PC-9 (cell line): Measurements from ENCODE around the gene UGT2B11. TPM values are rescaled to one million over a fixed set of nuclear protein-coding genes. Genes with fewer than 3 reads are reported as not detected.
"Not testable (repeated sequence)": the region's sequence is repeated elsewhere in the genome, so short reads cannot be mapped to it uniquely, and the experiment has no call there.

Experiments used
- BruUV-seq: library from RNA; stranded (reverse); fragments of 400-500 nt; replicated peaks from 2 replicates; lab custom pipeline; 2021; lab: Mats Ljungman, UMichigan
- CTCF ChIA-PET: fragments of 300-600 bp; sonication (Branson Sonifier 250); formaldehyde crosslinking; loops from one replicate; lab custom pipeline; 2022; ENCODE audit warnings: antibody characterized with exemption; lab: Charles Lee
- POLR2A ChIA-PET: fragments of 300-600 bp; sonication (Branson Sonifier 250); formaldehyde crosslinking; loops from one replicate; lab custom pipeline; 2022; ENCODE audit warnings: antibody characterized with exemption; ENCODE audit not compliant: unreplicated experiment; lab: Charles Lee
- DNase-seq, 2 experiments: peaks; one replicate each; pipeline versions ENCODE4 v3.0.0 to v3.0.0-alpha.2; 2015 to 2022; ENCODE audit warnings: mixed read lengths in 1 of 2
- H2AFZ ChIP-seq: fragments of 200-600 bp; sonication (generic); 2 replicates; pipeline ENCODE4 v1.8.1; 2017; ENCODE audit warnings: antibody characterized with exemption
- H3F3A ChIP-seq: fragments of 200-600 bp; sonication (generic); 2 replicates; pipeline ENCODE4 v1.8.1; 2017; ENCODE audit warnings: antibody characterized with exemption, mild to moderate bottlenecking, low read depth; ENCODE audit not compliant: insufficient read depth
- H3K27ac ChIP-seq: fragments of 200-600 bp; sonication (generic); 2 replicates; pipeline ENCODE4 v1.6.1; 2016; ENCODE audit warnings: mixed run types
- H3K27me3 ChIP-seq: fragments of 200-600 bp; sonication (generic); 2 replicates; pipeline ENCODE4 v1.6.1; 2016; ENCODE audit warnings: low read depth, mixed run types; ENCODE audit not compliant: insufficient read depth
- H3K36me3 ChIP-seq: fragments of 200-600 bp; sonication (generic); 2 replicates; pipeline ENCODE4 v1.6.1; 2016; ENCODE audit warnings: low read depth, mixed run types
- H3K4me1 ChIP-seq: fragments of 200-600 bp; sonication (generic); replicated peaks from 2 replicates; pipeline ENCODE4 v1.6.1; 2016; ENCODE audit warnings: mixed run types; ENCODE audit not compliant: insufficient read depth
- H3K4me2 ChIP-seq: fragments of 200-600 bp; sonication (generic); 2 replicates; pipeline ENCODE4 v1.6.1; 2017; ENCODE audit warnings: mixed run types
- H3K4me3 ChIP-seq: fragments of 200-600 bp; sonication (generic); 2 replicates; pipeline ENCODE4 v1.6.1; 2016; ENCODE audit warnings: mixed run types
- H3K79me2 ChIP-seq: fragments of 200-600 bp; sonication (generic); 2 replicates; pipeline ENCODE4 v1.6.1; 2017; ENCODE audit warnings: low read depth, mixed run types
- H3K9me2 ChIP-seq: fragments of 200-600 bp; sonication (generic); 2 replicates; pipeline ENCODE4 v1.8.1; 2017; ENCODE audit warnings: mild to moderate bottlenecking; ENCODE audit not compliant: insufficient read depth
- H3K9me3 ChIP-seq: fragments of 200-600 bp; sonication (generic); 2 replicates; pipeline ENCODE4 v1.8.1; 2016; ENCODE audit warnings: low read depth; ENCODE audit not compliant: insufficient read depth
- H4K20me1 ChIP-seq: fragments of 200-600 bp; sonication (generic); 2 replicates; pipeline ENCODE4 v1.8.1; 2017; ENCODE audit not compliant: insufficient read depth
- EZH2 ChIP-seq: fragments of 200-600 bp; sonication (generic); IDR thresholded peaks from 2 replicates; pipeline ENCODE4 v1.8.0; 2017; ENCODE audit warnings: antibody characterized with exemption, low read depth
- intact Hi-C: fragments of 100-400 bp; cut with micrococcal nuclease; formaldehyde crosslinking; loops from one replicate; pipeline ENCODE4 v1.10.0; 2022; ENCODE audit not compliant: unreplicated experiment
- total RNA-seq: library from RNA; stranded (reverse); gene quantifications from 2 replicates; pipeline ENCODE4 v1.2.3, GENCODE V29; 2021
- TF ChIP-seq, protein P1 (sequence below): fragments of 200-600 bp; sonication (generic); conservative IDR thresholded peaks from 2 replicates; pipeline ENCODE4 v1.6.1; 2017; ENCODE audit warnings: mixed run types, antibody characterized with exemption, mild to moderate bottlenecking, moderate library complexity

The UGT2B11 gene
- total RNA-seq, 1 experiment from 2014 or later = not detected

DNA sequence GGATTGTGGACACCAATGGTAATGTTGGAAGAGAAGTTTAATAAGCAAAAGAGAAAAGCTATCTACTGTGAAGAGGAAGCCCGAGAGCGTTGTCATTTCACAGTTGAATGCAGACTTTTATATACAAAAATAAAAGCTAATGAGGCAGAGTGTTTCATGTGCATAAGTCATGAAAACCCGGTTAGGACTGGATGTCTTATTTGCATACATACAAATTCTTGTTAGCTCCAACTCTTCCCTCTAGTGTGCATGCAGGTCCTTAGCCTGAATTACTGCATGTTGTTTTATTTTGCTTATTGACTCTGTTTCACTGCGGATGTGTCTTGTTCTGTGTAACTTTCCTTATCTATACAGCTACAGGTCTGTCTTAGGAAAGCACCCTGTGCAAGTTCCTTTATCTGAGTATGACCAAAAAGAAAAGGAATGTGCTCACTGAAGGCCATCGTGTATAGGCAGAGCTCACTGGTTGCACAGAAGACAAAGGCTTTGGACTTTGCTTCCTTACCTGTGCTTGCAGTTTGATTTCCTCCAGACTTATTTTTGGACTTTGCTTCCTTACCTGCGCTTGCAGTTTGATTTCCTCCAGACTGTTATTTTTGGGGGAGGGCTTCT lies 25.1 kb upstream of the UGT2B11 start:
- Histone ChIP-seq H3K27me3 (no peaks in the 10 kb centered on the region), H3K79me2 (no peaks in the 10 kb centered on the region), H3K27ac (no peak overlapping the region), H3K9me2 (no peaks in the 10 kb centered on the region), H3K4me2 (no peak overlapping the region), H3K4me3 (no peak overlapping the region), H3K9me3 (no peaks in the 10 kb centered on the region), H2AFZ (no peak overlapping the region), H3F3A (no peaks in the 10 kb centered on the region), H3K36me3 (no peaks in the 10 kb centered on the region), H3K4me1 (no peaks in the 10 kb centered on the region), H4K20me1 (no peaks in the 10 kb centered on the region)
- TF ChIP-seq, protein P1, sequence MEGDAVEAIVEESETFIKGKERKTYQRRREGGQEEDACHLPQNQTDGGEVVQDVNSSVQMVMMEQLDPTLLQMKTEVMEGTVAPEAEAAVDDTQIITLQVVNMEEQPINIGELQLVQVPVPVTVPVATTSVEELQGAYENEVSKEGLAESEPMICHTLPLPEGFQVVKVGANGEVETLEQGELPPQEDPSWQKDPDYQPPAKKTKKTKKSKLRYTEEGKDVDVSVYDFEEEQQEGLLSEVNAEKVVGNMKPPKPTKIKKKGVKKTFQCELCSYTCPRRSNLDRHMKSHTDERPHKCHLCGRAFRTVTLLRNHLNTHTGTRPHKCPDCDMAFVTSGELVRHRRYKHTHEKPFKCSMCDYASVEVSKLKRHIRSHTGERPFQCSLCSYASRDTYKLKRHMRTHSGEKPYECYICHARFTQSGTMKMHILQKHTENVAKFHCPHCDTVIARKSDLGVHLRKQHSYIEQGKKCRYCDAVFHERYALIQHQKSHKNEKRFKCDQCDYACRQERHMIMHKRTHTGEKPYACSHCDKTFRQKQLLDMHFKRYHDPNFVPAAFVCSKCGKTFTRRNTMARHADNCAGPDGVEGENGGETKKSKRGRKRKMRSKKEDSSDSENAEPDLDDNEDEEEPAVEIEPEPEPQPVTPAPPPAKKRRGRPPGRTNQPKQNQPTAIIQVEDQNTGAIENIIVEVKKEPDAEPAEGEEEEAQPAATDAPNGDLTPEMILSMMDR = no peak
- no peak for TF ChIP-seq EZH2
- no peak for DNase-seq
- intact Hi-C loops = no loop called here
- no TSS peak for BruUV-seq
- CTCF ChIA-PET = no interaction called here
- POLR2A ChIA-PET = no interaction called here

DNA sequence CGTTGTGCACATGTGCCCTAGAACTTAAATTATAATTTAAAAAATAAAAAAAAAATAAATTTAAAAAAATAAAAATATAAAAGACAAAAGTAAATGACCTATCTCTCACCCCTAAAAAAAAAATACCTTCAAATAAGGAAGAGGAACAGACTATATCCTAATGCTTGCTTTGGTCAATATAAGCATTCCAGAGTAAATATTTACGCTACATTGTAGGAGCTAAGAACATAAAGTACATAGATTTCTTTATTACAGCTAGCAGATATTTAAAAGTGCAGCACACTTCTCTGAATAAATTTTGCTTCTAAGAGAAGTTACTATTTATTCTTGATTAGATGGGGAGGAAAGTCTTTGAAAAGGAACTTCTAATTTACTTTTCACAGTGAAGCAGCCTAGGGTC lies 24.5 kb upstream of the UGT2B11 start:
- Histone ChIP-seq H3K4me1 (no peaks in the 10 kb centered on the region), H4K20me1 (no peaks in the 10 kb centered on the region), H3K27ac (no peak overlapping the region), H3K9me3 (no peaks in the 10 kb centered on the region), H3K36me3 (no peaks in the 10 kb centered on the region), H3K79me2 (no peaks in the 10 kb centered on the region), H3F3A (no peaks in the 10 kb centered on the region), H3K9me2 (no peaks in the 10 kb centered on the region), H3K4me3 (no peak overlapping the region), H3K4me2 (no peak overlapping the region), H3K27me3 (no peaks in the 10 kb centered on the region), H2AFZ (no peak overlapping the region)
- no TSS peak for BruUV-seq
- TF ChIP-seq, protein P1 = no peak
- TF ChIP-seq EZH2 = no peak
- CTCF ChIA-PET = no interaction called here
- intact Hi-C loops = no loop called here
- POLR2A ChIA-PET = no interaction called here
- DNase-seq = no peak

GRCh38 chr4:69224891-69225290 lies 10.3 kb upstream of the UGT2B11 start:
- H3K36me3 ChIP-seq = no peaks in the 10 kb centered on the region
- H3K4me2 ChIP-seq = no peak overlapping the region
- POLR2A ChIA-PET = no interaction called here
- no peaks in the 10 kb centered on the region for H3K9me2 ChIP-seq
- no peaks in the 10 kb centered on the region for H4K20me1 ChIP-seq
- H3F3A ChIP-seq = no peaks in the 10 kb centered on the region
- TF ChIP-seq, protein P1 = no peak
- TF ChIP-seq EZH2 = no peak
- no peaks in the 10 kb centered on the region for H3K4me1 ChIP-seq
- H3K27ac ChIP-seq = no peak overlapping the region
- H3K9me3 ChIP-seq = no peaks in the 10 kb centered on the region
- intact Hi-C loops = no loop called here
- BruUV-seq = no TSS peak
- H3K27me3 ChIP-seq = no peaks in the 10 kb centered on the region
- no peak overlapping the region for H3K4me3 ChIP-seq
- CTCF ChIA-PET = no interaction called here
- H2AFZ ChIP-seq = no peak overlapping the region
- H3K79me2 ChIP-seq = no peaks in the 10 kb centered on the region
- DNase-seq = no peak

DNA sequence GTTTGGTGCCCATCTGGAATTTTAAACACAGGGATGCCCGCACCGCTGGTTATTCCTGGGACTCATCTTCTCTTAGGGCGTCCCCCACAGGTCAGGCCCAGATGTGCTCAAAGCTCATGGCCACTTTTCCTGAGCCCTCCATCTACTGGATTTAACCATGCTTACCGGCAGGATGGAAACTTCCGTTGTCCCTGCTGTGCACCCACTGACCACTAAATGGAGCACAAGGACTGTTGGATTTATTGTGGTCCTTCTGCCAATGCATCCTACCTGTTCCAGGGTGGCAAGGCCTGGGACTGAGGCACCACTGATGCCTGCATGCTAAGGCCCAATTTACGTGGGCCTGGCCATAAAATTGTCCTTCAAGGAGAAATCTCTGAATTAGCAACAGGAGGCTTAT lies 8.7 kb upstream of the UGT2B11 start:
- H3K4me3 ChIP-seq, CTCF ChIA-PET, POLR2A ChIA-PET, H3K27ac ChIP-seq, DNase-seq, H3K9me3 ChIP-seq, H3K9me2 ChIP-seq, H3K4me1 ChIP-seq, H3K27me3 ChIP-seq, H3F3A ChIP-seq, BruUV-seq, H3K79me2 ChIP-seq, H3K4me2 ChIP-seq, H2AFZ ChIP-seq, H4K20me1 ChIP-seq, intact Hi-C loops, H3K36me3 ChIP-seq: not testable (repeated sequence)

- H2AFZ ChIP-seq, POLR2A ChIA-PET, intact Hi-C loops, H3K4me2 ChIP-seq, H3K4me3 ChIP-seq, CTCF ChIA-PET, H3K27ac ChIP-seq, H3K36me3 ChIP-seq, H3K9me2 ChIP-seq, H4K20me1 ChIP-seq, H3K9me3 ChIP-seq, H3K79me2 ChIP-seq, H3K27me3 ChIP-seq, H3F3A ChIP-seq, DNase-seq, BruUV-seq, H3K4me1 ChIP-seq: not testable (repeated sequence)
These were observed 3.9 kb upstream of the UGT2B11 start for GRCh38 chr4:69218491-69218890.
